ENCODE measurements around the gene RBM26. TPM values are rescaled to one million over a fixed set of nuclear protein-coding genes. Genes with fewer than 3 reads are reported as not detected.

The RBM26 gene
- total RNA-seq, 1 donor from 2014 or later: 24.0 TPM

DNA sequence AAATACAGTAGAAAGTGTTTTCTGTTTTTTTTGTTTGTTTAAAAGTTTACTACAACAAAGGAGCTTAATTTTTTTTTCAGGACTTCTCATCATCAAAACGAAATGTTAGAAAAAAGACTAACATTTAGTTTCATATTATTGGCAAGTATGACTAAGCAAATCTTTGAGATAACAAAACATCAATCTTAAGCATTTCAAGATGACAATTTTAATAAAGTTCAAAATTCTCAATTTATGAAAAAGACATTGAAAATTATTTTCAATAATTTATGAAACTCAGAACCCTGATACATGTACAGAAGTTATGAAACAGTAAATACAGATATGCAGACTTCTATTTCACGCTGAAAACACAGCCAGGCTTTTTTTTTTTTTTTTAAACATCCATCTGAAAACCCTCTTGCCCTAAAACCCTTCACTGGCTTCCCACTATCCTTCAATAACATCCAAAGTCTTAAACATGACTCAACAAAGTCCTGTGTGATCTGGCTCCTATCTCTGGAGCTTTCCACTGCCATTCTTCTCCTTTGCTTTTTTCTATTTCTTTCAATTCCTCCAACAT is 3.9 kb downstream of the RBM26 start:
- no peak overlapping the region for H3K4me3 ChIP-seq (ENCODE audit: low read depth, low read length)
- TF ChIP-seq, protein P1, sequence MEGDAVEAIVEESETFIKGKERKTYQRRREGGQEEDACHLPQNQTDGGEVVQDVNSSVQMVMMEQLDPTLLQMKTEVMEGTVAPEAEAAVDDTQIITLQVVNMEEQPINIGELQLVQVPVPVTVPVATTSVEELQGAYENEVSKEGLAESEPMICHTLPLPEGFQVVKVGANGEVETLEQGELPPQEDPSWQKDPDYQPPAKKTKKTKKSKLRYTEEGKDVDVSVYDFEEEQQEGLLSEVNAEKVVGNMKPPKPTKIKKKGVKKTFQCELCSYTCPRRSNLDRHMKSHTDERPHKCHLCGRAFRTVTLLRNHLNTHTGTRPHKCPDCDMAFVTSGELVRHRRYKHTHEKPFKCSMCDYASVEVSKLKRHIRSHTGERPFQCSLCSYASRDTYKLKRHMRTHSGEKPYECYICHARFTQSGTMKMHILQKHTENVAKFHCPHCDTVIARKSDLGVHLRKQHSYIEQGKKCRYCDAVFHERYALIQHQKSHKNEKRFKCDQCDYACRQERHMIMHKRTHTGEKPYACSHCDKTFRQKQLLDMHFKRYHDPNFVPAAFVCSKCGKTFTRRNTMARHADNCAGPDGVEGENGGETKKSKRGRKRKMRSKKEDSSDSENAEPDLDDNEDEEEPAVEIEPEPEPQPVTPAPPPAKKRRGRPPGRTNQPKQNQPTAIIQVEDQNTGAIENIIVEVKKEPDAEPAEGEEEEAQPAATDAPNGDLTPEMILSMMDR (conservative IDR thresholded peaks at IDR 0.05; ENCODE audit: low read depth, low read length): no peak
- DNase-seq (ENCODE audit: low read depth): no peak

DNA sequence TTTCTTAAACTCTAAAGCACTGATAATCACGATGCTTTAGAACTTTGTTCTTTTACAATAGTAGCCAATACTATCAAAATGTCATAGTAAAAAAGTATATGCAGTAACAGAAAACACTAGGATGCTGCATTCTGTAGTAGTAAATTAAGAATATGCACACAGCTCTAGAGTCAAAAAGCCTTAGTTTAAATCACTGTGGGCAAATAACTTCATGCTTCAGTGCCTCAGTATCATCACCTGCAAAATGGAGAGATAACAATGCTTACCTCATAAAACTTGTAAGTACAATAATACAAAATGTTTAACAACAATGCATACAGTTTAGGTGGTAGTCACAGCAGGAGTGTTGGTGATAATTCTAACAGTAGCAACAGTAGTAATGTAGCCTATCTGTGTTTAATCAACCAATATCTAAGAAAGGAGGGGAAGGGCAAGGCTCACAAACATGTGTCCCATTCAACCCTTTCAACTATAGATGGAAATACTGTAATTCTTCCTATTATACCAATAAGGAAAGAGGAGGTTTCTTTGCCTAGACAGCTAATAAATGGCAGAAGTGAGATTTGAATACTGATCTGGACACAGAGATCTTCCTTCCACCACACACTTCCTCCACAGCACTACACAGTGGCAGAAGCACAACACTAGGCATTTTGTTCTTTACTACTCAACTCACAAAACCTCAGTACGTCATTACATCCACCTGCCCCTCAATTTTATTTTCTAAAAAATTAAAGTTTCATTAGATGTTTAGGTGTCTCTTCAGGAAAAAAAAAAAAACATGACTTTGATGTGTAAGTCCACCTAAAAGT is 4.6 kb downstream of the RBM26 start:
- TF ChIP-seq, protein P1 (conservative IDR thresholded peaks at IDR 0.05; ENCODE audit: low read depth, low read length): no peak
- no peak for DNase-seq (ENCODE audit: low read depth)
- no peak overlapping the region for H3K4me3 ChIP-seq (ENCODE audit: low read depth, low read length)

DNA sequence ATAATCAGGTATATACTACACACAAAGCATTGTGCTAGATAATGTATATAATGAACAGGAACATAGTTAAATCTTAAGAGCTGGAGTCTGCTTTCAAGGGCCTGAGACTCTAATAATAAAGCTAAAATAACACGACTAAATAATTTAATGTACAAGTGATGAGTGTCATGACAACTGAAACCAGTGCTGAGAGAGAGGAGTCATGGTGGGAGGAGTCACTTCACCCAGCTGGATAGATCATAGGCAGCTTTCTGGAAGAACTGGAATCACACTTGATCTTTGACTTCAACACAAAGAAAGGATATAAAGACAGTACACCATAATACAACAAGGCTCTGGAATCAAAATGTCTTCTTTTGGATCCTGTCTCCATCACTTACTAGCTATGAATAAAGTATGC is 7.1 kb downstream of the RBM26 start:
- DNase-seq (ENCODE audit: low read depth): no peak
- no peak overlapping the region for H3K4me3 ChIP-seq (ENCODE audit: low read depth, low read length)
- TF ChIP-seq, protein P1 (conservative IDR thresholded peaks at IDR 0.05; ENCODE audit: low read depth, low read length): no peak

DNA sequence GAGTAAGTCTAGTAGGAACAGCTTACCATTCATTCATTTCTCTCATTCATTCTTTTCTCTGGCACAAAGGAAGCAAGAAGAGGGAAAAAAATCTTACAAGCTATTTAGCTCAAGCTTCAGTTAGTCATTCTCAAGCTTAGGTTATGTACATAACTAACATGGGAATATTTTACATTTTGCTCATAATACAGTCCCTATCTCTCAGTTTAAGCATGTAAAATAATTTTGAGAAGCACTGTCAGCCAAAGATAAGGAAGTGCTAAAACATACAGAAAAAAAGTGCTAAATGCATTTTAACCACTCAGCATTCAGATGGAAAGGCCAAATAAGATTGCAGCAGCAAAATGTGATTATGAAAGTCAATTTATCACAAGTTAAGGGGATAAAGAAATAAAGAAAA is 7.9 kb downstream of the RBM26 start:
- H3K4me3 ChIP-seq (ENCODE audit: low read depth, low read length): no peak overlapping the region
- no peak for DNase-seq (ENCODE audit: low read depth)
- TF ChIP-seq, protein P1 (conservative IDR thresholded peaks at IDR 0.05; ENCODE audit: low read depth, low read length): no peak

DNA sequence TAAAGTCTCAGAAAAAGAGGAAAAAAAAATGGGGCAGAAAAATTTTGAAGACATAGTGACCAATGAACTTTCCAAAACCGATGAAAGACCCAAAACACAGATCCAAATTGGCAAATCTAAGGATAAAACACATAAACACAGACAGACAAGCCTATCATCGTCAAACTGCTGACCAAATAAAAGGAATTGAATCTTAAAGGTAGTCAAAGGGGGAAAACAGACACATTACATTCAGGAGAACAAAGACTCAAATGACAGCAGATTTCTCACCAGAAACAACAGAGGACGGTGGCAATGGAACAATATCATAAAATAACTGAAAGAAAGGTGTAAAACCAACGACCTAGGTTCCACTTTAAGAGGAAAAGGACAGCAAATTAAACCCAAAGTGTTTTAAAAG is 10.2 kb downstream of the RBM26 start:
- no peak overlapping the region for H3K4me3 ChIP-seq (ENCODE audit: low read depth, low read length)
- no peak for DNase-seq (ENCODE audit: low read depth)
- TF ChIP-seq, protein P1 (conservative IDR thresholded peaks at IDR 0.05; ENCODE audit: low read depth, low read length): no peak

DNA sequence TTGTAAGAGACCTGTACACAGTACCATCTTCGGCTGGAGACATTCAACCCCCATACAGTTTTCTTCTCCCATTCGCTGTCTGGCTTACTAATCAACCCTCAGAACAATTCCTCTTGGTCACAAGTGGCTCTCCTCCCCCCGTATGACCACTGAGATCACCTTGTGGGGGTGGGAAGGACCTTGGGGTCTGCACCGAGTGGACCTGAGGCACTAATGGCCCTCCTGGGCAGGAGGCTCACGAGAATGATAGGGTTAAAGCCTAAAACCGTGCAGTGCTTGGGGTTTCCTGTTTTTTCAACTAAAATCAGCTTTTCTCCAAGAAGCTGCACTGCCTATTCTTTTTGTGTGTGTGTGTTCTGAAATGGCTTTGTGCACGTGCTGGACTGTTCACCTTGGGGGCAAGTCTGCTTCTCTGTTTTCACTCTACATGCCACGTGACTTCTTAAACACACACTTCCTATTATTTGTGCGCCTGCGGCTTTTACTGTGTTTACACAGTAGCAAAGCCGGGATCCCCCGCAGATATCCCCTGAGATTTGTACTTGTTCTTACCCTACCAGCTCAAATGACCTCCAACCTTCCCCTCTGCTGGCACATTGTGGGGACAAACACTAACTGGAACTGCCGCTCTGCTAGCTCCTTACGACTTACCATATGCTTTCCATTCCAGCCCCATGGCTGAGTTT is 12.3 kb downstream of the RBM26 start:
- TF ChIP-seq, protein P1 (conservative IDR thresholded peaks at IDR 0.05; ENCODE audit: low read depth, low read length): no peak
- peak overlapping the region; percentile 28 for H3K4me3 ChIP-seq (ENCODE audit: low read depth, low read length)
- DNase-seq (ENCODE audit: low read depth): no peak
